Renal pelvis (tissue), 4 donors: ENCODE results near the gene EPC2. TPM values are rescaled to one million over a fixed set of nuclear protein-coding genes. Genes with fewer than 3 reads are reported as not detected.
"Not testable (repeated sequence)": the region's sequence is repeated elsewhere in the genome, so short reads cannot be mapped to it uniquely, and the experiment has no call there.

ENCODE experiments used
- DNase-seq: peaks from one replicate; pipeline ENCODE4 v3.0.0-alpha.2; 2013
- polyA plus RNA-seq, 3 donors: library from polyadenylated mRNA; unstranded; fragments of 120-200 nt; gene quantifications; one replicate each; pipeline ENCODE4 v1.2.1, GENCODE V29; 2013; ENCODE audit not compliant: insufficient read length in 3 of 3

Gene EPC2
- polyA plus RNA-seq, 3 donors, result 43.4 to 44.9 (median 43.7) TPM

DNA sequence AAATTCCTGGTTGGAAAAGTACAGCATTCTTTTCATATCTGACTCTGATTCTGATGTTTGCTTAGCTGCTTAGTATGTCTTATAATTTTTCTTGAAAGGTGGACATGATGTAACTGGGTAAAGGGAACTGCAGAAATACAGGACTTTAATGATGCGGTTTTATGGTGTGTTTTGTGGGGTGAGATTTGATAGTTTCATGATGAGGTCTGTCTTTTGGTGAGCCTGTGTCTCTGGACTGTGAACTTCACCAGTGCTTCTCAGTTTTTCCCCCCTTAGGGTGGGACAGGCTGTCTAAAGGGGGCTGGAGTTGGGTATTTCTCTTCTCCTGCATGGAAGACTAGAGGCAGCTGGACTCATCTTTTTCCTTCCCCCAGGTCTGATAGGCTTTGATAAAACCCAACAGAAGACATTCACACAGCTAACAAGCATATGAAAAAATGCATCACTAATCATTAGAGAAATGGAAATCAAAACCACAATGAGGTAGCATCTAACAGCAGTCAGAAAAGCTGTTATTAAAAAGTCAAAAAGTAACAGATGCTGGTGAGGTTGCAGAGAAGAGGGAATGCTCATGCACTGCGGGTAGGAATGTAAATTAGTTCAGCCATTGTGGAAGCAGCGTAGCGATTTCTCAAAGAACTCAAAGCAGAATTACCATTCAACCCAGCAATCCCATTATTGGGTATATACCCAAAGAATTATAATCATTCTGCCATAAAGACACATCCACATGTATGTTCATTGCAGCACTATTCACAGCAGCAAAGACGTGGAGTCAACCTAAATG is 77.6 kb downstream of the EPC2 start:
- no peak for DNase-seq

DNA sequence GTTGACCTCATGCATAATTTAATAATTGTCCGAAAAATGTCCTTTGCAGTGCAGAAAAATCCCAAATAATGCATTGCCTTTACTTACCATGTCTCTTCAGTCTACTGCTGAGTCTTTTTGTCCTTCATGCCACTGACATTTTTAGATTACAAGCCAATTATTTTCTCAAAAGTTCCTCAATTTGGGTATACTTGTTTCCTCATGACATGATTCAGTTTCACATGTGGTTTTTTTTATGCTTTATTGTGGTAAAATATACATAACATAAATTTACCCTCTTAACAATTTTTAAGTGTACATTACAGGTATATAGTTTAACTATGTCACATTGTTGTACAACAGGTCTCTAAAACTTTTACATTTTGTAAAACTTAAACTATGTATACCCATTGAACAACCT is 81.0 kb downstream of the EPC2 start:
- DNase-seq, result no peak

DNA sequence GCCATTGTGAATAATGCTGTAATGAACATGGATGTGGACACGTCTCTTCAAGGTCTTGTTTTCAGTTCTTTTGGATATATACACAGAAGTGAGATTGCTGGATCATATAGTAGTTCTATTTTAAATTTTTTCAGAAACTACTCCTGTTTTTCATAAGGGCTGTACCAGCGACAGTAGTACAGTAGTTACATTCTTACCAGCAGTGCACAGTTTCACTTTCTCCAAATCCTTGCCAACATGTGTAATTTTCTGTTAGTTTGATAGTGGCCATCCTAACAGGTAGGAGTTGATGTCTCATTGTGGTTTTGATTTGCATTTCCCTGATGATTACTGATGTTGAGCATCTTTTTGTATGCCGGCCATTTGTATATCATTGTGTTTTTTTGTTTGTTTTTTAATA is 81.7 kb downstream of the EPC2 start:
- DNase-seq, result no peak

GRCh38 chr2:148730085-148730484 is 85.5 kb downstream of the EPC2 start:
- no peak for DNase-seq

- DNase-seq, result no peak
These were observed 93.2 kb downstream of the EPC2 start for GRCh38 chr2:148737742-148738141.

DNA sequence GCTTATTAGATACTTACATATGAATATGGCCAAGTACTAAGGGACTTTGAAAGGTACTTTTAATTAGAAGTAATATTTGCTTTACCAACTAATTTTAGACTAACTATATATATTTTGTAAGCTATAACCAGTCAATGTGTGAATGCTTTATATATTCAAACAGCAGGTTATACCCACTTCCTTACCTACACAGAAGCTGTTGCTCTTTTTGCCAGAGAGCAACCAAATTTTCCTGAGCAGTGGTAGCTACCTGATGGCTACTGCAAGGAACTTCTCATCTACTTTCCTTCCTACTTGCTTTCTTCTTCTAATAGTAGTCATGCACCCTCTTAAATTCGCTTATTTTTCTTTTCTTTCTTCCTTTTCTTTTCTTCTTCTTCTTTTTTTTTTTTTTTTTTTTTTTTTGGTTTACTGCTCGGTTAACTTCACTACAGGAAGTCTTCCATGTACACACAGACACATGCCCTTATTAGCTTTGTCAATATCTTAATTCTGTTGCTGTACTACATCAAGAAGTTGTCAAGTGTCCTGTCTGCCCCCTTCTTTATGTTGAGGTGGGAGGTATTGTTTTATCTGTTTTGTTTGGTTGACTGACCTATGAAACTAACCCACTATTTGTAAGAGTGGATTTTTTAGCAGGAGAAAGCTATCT is 95.0 kb downstream of the EPC2 start:
- DNase-seq, result no peak

DNA sequence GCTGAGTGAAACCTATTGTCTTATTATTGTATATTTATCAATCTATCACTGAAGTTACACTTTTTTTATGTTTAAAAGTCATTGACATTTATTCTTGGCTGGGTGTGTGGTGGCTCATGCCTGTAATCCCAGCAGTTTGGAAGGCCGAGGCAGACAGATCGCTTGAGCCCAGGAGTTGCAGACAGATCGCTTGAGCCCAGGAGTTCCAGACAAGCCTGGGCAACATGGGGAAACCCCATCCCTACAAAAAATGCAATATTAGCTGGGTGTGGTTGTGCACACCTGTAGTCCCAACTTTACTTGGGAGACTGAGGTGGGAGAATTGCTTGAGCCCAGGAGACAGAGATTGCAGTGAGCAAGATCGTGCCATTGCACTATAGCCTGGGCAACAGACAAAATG is 97.8 kb downstream of the EPC2 start:
- no peak for DNase-seq

- DNase-seq, result no peak
These were observed 100.8 kb downstream of the EPC2 start for GRCh38 chr2:148745151-148745851.

GRCh38 chr2:148746973-148747372 is 102.4 kb downstream of the EPC2 start:
- DNase-seq, result no peak

DNA sequence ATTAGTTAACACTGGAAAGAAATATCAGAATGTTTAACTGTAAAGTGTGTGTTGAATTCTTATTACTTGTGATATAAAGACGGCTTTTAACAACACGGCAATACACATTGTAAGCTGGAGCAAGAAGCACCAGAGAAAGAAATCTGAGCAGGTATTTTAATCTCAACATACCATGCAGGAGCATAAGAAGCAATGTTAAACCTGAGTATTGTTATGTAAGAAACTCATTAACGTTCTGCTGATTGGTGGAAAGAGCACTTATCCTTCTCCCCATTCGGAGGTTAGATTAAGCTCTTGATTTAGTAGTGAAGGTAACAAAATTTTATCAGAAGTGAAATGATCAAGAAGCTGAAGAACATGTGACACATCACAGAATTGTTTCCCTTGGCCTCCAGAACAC is 107.4 kb downstream of the EPC2 start:
- no peak for DNase-seq

GRCh38 chr2:148752977-148753376 is 108.4 kb downstream of the EPC2 start:
- DNase-seq, result no peak

DNA sequence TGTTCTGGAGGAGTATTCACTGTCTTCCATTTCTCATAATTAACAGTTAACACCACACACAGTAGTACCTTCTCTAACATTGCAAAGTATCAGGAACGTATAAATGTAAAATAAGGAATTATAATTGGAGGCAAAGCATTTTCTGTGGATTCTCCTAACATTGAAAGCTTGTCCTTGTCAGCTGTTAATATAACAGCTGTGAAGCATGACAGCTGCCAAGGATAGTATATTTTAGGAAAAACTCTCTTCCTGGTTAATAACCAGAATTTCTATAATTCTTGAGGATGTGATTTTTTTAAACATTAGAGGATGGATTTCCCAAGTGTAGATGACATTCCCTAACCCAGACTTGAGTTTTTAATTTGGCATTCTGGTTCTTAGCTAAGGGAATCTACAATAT is 110.3 kb downstream of the EPC2 start:
- no peak for DNase-seq

DNA sequence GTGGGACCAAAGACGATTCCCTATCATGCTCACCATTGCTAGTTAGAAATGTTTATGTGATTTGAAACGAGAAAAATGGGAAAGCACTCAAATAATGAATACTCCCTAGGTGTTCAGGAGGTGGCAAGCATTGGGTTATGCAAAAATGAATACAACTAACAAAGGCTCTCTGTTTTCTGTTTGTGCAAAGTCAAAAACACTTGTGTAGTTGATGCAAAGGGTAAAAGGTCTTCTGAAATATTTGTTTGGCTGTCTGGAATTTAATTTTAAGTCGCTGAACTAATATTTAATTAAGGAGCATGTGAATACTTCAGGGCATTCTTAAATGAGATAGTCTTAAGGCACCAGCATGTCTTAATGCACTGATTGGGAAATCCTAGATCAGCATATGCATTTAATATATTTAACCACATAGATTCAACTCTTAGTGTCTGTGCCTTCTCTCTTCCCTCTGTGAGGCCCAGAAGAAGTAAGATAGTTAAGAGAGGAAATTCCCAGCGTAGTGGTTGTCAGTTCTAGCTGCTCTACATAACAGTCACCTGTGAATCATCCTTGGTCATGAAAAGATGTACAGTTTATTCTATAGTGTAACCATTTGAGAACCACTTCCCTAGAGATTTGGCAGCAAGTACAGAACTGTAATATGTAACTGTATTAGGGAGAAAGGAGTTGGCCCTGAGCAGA is 111.9 kb downstream of the EPC2 start:
- no peak for DNase-seq

DNA sequence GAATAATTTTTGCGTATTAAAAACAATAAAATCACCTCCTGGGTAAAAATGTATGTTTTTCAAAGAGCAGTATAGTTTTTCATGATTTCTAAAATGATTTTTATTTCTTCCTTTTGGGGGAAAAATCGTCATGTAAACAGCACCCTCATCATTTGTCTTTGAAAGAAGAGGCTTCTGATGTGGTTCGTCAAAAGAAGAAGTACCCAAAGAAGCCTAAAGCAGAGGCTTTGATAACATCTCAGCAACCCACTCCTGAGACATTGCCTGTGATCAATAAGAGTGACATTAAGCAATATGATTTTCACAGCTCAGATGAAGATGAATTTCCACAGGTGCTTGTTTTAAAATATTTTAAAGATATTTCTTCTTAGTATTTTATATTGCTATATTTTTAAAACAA is 120.3 kb downstream of the EPC2 start:
- no peak for DNase-seq

GRCh38 chr2:148770047-148770446 is 125.5 kb downstream of the EPC2 start:
- DNase-seq, result no peak

- no peak for DNase-seq
These were observed 137.0 kb downstream of the EPC2 start for GRCh38 chr2:148781544-148781943.

- DNase-seq, result no peak
These were observed 144.5 kb downstream of the EPC2 start for GRCh38 chr2:148789059-148789458.

DNA sequence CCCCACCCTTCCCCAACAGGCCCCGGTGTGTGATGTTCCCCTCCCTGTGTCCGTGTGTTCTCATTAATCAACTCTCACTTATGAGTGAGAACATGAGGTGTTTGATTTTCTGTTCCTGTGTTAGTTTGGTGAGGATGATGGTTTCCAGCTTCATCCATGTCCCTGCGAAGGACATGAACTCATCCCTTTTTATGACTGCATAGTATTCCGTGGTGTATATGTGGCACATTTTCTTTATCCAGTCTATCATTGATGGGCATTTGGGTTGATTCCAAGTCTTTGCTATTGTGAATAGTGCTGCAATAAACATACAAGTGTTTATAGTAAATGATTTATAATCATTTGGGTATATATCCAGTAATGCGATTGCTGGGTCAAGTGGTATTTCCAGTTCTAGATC is 145.6 kb downstream of the EPC2 start:
- DNase-seq, result not testable (repeated sequence)

GRCh38 chr2:148794558-148794957 is 150.0 kb downstream of the EPC2 start:
- DNase-seq, result no peak

DNA sequence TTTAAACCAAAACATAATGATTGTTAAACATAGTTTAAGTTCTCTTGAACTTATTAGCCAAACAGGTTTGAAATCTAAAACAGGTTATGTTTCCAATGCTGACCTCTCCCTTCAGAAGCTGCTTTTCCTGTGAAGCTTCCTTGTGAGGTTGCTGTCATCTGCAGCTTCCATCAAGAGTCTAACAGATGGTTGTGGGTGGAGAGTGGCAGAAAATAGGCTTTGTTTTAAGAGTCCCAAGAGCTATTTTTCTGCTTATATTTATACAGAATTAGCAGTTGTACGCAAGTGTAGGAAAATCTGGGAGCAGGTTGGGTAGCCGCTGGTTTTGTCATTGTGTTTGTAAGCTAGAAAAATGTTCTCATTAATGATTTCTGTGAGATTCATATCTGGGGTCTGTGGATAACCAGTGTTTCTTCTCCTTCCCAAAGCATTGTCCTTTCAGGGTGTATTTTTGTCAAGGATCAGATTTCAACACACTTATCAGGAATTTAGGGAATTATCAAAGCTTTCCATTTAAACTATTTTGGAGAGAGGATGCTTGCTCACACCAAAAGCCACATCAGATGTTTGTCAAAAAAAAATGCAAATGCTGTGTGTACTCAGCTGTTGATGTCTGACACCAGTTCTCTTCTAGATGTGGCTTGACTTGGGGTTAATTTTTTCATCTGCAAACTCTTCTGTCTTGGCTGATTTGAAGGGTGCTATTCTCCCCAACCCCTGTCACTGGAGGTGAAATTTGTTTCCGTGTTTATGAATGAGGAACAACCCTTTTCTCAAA is 152.4 kb downstream of the EPC2 start:
- no peak for DNase-seq

- DNase-seq, result no peak
These were observed 158.1 kb downstream of the EPC2 start for GRCh38 chr2:148802448-148803220.
